Body of pancreas (tissue), 4 donors: Measurements from ENCODE around the gene CAPN6.

Source experiments
- POLR2A ChIP-seq, 3 donors: fragments of 450-650 bp; IDR thresholded peaks; one replicate each; pipeline ENCODE4 v1.6.1; 2016; ENCODE audit warnings: antibody characterized with exemption in 3 of 3, mild to moderate bottlenecking in 2 of 3
- TF ChIP-seq, protein P1 (sequence below), 7 experiments: fragments of 450-650 bp in 4 of 7; fragments of 200-600 bp in 3 of 7; sonication (generic) in 3 of 7; IDR thresholded peaks; one replicate each; pipeline ENCODE4 v1.5.1; 2016 to 2019; ENCODE audit warnings: antibody characterized with exemption in 7 of 7

DNA sequence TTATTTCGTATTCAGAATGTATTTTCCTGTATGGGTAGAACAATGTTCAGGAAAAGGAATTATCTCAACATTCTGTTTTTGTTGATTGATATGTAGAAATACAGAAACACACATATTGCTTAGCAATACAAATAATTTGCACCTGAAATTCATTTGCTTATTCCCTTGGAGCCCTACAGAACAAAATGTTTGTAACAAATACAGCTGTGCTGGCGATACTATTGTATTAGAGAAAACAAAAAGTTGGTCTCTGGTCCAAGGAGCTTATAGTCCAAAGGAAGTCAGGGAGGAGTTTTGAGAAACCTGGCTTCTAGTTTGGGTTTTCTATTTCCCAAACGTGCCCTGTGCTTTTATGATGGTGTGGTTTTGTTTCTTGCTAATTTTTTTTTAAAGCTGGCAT is 37.8 kb upstream of the CAPN6 start:
- TF ChIP-seq, protein P1, sequence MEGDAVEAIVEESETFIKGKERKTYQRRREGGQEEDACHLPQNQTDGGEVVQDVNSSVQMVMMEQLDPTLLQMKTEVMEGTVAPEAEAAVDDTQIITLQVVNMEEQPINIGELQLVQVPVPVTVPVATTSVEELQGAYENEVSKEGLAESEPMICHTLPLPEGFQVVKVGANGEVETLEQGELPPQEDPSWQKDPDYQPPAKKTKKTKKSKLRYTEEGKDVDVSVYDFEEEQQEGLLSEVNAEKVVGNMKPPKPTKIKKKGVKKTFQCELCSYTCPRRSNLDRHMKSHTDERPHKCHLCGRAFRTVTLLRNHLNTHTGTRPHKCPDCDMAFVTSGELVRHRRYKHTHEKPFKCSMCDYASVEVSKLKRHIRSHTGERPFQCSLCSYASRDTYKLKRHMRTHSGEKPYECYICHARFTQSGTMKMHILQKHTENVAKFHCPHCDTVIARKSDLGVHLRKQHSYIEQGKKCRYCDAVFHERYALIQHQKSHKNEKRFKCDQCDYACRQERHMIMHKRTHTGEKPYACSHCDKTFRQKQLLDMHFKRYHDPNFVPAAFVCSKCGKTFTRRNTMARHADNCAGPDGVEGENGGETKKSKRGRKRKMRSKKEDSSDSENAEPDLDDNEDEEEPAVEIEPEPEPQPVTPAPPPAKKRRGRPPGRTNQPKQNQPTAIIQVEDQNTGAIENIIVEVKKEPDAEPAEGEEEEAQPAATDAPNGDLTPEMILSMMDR (IDR thresholded peaks at IDR 0.05) = no peak
- TF ChIP-seq POLR2A (IDR thresholded peaks at IDR 0.05) = no peak
